NCI-H2107 (cell line): ENCODE data around the gene RGS3.

Source experiments
- DNase-seq: peaks from one replicate; lab custom pipeline; 2025; lab: John Stamatoyannopoulos, UW

The RGS3 gene

DNA sequence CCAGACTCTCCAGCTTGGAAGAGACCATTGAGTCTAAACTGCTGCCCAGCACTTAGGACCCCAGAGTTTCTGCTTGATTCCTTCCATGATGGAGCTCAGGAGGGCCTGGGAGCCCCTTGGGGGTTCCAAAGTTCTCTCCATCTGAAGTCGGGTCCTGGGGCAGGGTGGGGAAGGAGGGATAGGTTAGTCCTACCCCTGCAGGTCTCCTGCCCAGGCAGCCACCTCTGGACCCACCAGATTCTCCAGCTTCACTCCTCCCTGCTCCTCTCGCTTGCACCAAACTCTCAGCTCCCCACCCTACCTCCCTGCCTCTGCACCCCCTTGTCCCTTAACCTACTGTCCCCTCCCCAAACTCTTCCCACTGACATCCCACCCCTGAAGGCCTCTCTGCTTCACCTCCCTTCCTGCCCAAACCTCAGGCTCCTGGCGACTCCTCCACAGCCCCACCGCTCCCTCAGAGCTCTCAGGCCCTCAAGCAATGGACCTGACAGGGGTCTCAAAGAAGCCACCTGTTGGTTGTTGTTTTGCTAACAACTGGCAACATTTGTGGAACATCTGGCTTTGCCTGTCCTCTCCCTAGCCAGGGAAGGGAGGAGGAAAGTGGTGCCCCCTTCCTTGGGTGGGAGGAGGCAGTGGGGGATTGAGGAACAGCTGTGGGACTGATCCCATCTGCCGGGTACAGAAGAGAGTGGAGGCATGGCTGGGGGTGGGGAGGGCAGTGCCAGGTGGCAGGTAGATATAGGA lies 137.5 kb downstream of the RGS3 start:
- no peak for DNase-seq

- no peak for DNase-seq
These were observed 138.1 kb downstream of the RGS3 start for GRCh38 chr9:113601656-113602055.

DNA sequence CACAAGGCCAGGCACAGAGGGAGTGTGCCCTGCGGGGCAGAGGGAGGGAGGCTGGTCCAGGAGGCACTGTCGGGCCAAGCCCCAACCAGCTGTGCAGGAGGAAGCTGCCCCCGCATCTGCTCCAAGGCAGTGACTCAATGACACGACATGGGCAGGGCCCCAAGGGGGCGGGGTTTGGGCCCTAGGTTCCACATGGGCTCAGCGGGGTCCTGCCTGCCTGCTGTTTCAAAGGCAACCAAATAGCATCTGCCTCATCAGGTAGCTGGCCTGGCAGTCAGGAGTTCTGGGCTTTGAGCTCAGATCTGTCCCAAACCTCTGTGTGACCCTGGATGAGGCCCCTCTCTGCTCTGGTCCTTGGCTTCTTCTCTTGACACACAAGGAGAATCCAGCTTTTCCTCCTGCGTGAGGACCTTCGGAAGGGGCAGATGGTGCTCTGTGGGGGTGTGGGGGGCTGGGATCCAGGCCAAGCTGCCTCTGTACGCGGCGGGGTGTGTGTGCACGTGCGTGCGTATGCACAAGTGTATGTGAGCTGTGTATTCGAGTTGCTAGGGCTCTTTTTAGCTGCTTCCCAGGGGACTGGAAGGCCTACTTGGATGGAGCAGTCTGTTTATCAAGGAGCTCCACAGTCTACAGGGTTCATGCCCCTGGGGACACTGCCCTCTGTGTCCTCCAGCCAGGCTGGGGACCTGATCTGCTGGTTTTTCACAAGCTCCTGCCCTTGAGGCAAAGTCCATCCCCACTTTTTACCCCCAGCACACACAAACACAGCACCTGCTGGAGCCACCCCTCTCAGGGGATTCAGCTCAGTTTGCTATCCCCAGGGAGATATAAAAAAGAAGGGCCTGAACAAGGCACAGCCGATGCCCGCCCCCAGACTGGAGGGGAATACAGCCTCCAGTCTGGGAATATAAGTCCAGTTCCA lies 138.9 kb downstream of the RGS3 start:
- peak; percentile 69 for DNase-seq

DNA sequence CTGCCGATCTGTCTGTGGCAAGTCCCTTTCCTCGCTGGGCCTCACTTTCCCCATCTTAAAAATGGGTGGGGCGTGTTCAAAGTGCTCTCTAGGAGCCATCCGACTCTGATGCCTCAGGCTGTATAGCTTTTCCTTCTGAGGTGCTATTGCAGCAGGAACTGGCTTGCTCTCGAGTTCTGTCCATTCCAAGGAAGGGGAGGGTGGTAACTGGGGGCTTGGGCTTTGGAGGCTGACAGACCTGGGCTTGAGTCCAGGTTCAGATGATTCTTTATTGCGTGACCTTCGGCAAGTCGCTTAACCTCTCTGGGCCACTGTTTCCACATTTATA lies 139.5 kb downstream of the RGS3 start:
- DNase-seq = no peak

DNA sequence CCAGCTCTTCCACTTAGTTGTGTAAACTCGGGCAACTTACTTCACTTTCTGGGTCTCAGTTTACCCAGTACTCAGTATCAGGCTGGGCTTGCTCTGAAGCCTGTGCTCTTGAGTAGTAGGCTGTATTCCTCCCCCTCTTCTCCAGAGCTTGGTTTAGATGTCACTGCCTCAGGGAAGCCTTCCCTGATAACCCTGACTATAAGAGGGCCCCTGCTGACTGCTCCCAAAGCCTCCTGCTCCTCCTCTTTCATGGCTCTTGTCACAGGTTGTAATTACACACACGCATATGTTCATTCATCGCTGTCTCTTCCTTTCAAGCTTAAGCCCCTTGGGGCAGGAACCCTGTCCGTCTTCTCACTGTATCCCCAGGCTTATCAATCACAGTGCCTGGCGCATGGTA lies 140.2 kb downstream of the RGS3 start:
- no peak for DNase-seq

GRCh38 chr9:113604393-113604792 lies 140.9 kb downstream of the RGS3 start:
- no peak for DNase-seq

- DNase-seq = no peak
These were observed 143.0 kb downstream of the RGS3 start for GRCh38 chr9:113606510-113606909.

- DNase-seq = no peak
These were observed 144.7 kb downstream of the RGS3 start for GRCh38 chr9:113608082-113608685.

DNA sequence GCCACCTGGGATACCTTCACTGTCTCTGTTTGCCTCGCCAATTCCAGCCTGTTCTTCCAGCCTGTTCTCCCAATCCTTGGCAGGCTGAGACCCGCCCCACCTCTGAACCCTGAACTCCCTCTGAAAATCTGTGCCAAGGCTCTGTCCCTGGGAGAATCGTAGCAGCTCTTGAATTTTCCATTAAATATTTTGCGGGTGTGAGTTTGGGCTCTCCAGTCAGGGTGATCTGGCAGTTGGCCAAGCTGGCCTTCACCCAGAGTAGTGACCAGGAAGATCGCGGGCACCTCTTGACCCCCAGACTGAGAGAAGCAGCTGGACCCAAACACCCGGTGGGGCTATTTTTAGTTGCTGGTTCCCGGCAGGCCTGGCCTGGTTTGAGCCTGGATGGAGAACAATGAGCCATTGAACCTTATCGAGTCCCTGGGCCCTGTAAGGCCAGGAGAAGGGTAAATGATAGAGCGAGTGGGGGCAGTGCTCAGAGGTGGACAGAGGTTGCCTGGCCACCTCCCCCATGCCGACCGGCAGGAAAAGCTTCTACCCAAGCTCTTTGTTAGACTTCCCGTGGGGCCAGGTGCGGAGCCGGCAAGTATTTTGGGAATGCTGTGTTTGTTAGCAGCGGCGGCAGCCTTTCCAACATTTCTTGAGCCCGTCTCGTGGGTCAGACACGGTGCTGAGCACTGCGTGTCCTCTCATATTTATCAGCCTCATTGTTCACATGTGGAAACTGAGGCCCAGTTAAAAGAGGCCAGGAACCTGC lies 146.2 kb downstream of the RGS3 start:
- DNase-seq = no peak

DNA sequence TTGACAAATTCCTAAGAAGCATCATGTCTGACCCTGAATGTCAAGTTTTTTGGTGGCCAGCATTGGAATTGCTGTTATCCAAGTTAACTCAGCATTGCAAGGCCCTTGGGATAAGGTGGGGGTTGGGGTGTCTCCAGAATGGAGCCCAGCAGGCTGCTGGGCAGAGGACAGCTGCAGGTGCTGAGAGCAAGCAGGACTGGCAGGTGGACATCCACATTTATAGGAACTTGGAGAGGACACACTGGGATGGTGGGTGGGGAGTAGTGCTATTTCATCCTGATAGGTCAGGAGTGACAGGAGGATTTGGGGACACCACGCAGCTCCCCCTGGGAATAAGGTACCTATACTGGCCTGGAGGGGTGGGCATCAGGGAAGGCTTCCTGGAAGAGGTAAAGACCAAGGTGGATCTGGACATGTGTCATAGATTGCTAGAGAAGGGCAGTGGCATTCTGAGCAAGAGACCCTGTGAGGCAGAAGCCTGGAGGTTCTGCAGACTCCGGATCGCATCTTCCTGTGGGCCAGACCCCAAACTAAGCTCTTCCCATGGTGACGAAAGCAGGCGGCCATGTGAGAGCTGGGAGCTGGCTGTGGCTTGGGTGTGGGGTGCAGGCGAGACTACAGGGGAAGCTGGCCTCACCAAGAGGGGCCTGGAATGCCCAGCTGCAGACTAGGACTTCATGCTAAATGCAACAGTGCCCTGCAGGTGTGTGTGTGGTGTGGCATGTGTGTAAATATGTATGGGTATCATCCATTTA lies 148.1 kb downstream of the RGS3 start:
- no peak for DNase-seq

DNA sequence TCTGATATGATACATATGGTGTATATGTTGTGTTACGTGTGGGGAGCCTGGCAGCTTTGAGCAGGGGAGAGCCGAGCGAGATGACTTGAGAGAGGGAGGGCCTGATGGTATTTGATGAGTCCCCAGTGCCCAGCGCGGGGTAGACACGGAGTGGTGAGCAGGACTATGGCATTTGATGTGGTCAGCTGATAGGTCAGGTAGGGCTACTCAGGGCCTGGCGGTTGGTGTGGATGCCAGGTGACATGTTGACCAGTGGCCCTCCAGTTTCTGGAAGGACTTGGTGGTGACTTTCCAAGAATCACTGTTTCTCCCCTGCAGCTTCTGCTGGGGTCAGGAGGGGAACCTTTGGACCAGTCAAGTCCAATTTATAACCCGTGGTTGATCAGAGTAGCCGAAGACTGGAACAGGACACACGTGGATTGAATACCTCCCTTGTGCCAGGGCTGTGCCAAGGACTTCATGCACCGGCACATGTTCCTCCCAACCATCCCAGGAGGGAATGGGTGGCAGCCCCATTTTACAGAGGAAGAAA lies 148.8 kb downstream of the RGS3 start:
- no peak for DNase-seq

DNA sequence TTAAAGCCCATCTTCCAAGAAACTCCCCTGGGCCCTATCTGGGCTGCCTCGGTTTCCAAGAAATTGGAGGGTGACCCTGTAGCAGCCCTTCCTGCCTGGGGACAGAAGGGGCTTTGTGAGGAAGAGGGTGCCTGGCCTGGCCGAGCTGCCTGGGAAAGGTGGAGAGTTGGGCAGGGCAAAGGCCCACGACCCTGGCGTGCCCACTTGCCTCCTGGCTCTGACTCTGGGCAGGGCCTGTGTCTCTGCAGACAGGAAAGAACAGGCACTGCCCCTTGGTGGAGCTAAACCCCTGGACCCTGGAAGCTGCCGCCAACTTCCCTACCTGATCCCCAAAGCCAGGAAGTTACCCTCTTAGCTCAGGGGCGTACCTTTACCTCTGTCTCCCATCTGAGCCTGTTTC lies 149.3 kb downstream of the RGS3 start:
- DNase-seq = no peak

GRCh38 chr9:113613815-113614413 lies 150.4 kb downstream of the RGS3 start:
- no peak for DNase-seq

- DNase-seq = no peak
These were observed 151.5 kb downstream of the RGS3 start for GRCh38 chr9:113614843-113615648.

DNA sequence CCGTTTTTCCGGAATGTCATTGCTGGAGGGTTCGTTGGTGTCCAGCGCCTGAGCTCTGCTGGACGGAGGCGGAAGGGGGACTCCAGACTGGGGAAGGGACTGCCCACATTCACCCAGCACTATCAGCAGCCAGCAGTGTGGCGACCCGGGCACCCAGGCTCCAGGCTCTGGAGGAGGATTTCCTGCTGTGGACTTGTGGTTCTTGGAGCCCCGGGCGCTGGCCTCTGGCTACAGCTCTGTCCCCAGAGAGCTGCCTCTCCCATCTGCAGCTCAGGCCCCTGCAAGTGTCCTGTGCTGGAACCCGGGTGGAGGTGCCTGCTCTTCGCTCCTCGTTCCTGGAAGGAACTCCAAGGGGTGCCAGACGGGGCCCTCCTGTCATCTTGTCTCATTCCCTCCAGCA lies 152.6 kb downstream of the RGS3 start:
- no peak for DNase-seq

DNA sequence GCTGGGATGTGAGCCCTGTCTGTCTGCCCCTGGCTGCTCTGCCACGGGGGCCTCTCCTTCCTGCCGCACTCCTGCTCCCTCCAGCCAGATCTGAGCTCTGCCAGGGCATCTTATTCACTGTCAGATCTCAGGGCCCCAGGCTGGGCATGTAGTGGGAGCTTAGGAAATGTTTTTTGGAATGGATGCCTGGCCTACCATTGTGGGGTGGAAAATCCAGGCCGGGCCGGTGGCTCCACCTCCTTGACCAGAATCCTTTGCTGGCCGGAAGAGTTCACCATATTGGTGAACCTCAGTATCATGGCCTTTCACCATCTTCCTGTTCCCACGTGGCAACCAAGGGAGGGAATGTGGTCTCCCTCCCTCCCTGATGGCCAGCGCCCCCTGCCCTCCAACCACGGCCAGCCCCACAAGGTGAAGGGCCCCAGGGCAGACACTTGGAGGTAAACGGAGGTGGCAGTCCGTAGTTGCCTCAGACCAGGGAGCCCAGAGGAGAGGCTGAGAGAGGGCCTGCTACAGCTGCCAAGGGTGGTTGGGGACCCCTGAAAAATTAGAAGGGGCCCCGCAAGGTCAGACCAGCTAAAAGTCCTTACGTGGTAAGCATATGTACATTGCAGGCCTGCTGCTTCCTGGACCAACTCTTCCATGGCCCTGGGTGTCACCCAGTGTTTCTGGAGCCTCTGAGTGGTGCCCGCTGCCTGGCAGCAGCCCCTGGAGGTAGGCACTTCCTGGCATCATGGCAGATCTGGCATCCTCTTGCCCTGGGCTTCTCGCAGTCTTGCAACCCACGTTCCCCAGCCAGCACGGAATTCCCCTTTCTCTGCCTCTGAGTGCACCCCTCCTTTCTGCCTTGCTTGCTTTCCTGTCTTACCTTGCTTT lies 153.3 kb downstream of the RGS3 start:
- no peak for DNase-seq

- no peak for DNase-seq
These were observed 154.0 kb downstream of the RGS3 start for GRCh38 chr9:113617550-113617949.

GRCh38 chr9:113618836-113619490 lies 155.4 kb downstream of the RGS3 start:
- DNase-seq = no peak
